K562 (cell line): ENCODE measurements around the gene ROM1. TPM values are rescaled to one million over a fixed set of nuclear protein-coding genes. Genes with fewer than 3 reads are reported as not detected.

Source experiments
- AFF1 ChIP-seq, 2 experiments: fragments of 450-650 bp; IDR thresholded peaks; 2 replicates each; pipeline ENCODE4 v1.6.1; 2018; ENCODE audit warnings: mild to moderate bottlenecking in 2 of 2, low read depth in 1 of 2; ENCODE audit not compliant: partially characterized antibody in 2 of 2
- CAMTA2 ChIP-seq: fragments of 250-450 bp; sonication (Bioruptor Pico); conservative IDR thresholded peaks from 2 replicates; pipeline ENCODE4 v1.5.1; 2022
- GABPB2 ChIP-seq: fragments of 250-450 bp; sonication (Bioruptor Pico); conservative IDR thresholded peaks from 2 replicates; pipeline ENCODE4 v1.5.1; 2021; ENCODE audit warnings: mild to moderate bottlenecking
- GATAD2A ChIP-seq: fragments of 450-650 bp; IDR thresholded peaks from 2 replicates; pipeline ENCODE4 v1.6.1; 2017
- GTF2A2 ChIP-seq: IDR thresholded peaks from 2 replicates; pipeline ENCODE4 v1.6.1; 2016; ENCODE audit warnings: mild to moderate bottlenecking, missing genetic modification characterization, missing compliant biosample characterization
- KAT7 ChIP-seq: sonication (generic); formaldehyde crosslinking; IDR thresholded peaks from 2 replicates; pipeline ENCODE4 v1.8.0; 2022; ENCODE audit warnings: missing genetic modification reagents, mild to moderate bottlenecking, borderline replicate concordance
- MLLT1 ChIP-seq, 2 experiments: fragments of 450-650 bp; IDR thresholded peaks; 2 replicates each; pipeline ENCODE4 v1.6.1; 2016
- MNT ChIP-seq, 2 experiments: fragments of 450-650 bp; conservative IDR thresholded peaks; 2 replicates each; pipeline ENCODE4 v1.6.1; 2017; ENCODE audit warnings: mild to moderate bottlenecking in 2 of 2, moderate library complexity in 2 of 2
- RBM39 ChIP-seq: fragments of 200-400 bp; formaldehyde crosslinking; optimal IDR thresholded peaks from 2 replicates; pipeline ENCODE3; 2018; ENCODE audit warnings: low read depth, low read length
- SMARCA4 ChIP-seq: fragments of 450-650 bp; IDR thresholded peaks from 2 replicates; pipeline ENCODE4 v1.6.1; 2016
- SRSF7 ChIP-seq: fragments of 200-400 bp; formaldehyde crosslinking; optimal IDR thresholded peaks from 2 replicates; pipeline ENCODE3; 2017; ENCODE audit warnings: mild to moderate bottlenecking, low read depth, low read length
- TARDBP ChIP-seq: fragments of 450-650 bp; IDR thresholded peaks from 2 replicates; pipeline ENCODE4 v1.6.1; 2016
- ZHX1 ChIP-seq: fragments of 150-350 bp; conservative IDR thresholded peaks from 2 replicates; pipeline ENCODE4 v1.6.1; 2014; ENCODE audit warnings: low read length
- polyA plus RNA-seq, 8 experiments: library from polyadenylated mRNA; depleted of rRNA in 4 of 8; stranded (reverse) in 5 of 8; unstranded in 3 of 8; fragments of >200 nt; fragmentation: Nextera tagmentation in 2 of 8; fragmentation: Illumina TruSeq in 1 of 8; extraction: Ambion mirVana in 2 of 8; extraction: Trizol in 1 of 8; gene quantifications; 2 replicates each; pipeline versions ENCODE4 v1.2.1 to v1.2.3, GENCODE V29; 2011 to 2014; ENCODE audit warnings: inconsistent platforms in 1 of 8, missing spikeins in 1 of 8
- total RNA-seq, 7 experiments: library from RNA; depleted of rRNA in 6 of 7; stranded (reverse); fragments of >200 nt in 6 of 7; fragmentation: Illumina TruSeq in 2 of 7; extraction: Trizol in 2 of 7; gene quantifications; 2 replicates each; pipeline versions ENCODE4 v1.2.1 to v1.2.3, GENCODE V29; 2011 to 2021; ENCODE audit warnings: low replicate concordance in 1 of 7

Gene ROM1
- total and polyA plus RNA-seq, 9 of the 15 experiments (the other 6 are each of a cell fraction or from before 2014, with no cell fraction given) = 0.75 to 4.0 (median 2.6) TPM

GRCh38 chr11:62573592-62574362 lies 39.3 kb upstream of the ROM1 start, which contains the start of gene EEF1G (continued):
- TF ChIP-seq AFF1 (IDR thresholded peaks at IDR 0.05; ENCODE audit: low read depth in 1 of 2, partially characterized antibody in 2 of 2) (peak in 1 of 2 experiments; percentile 86), MLLT1 (IDR thresholded peaks at IDR 0.05) (peak; percentile 57 to 79; a peak in 3 of 4 replicates), CAMTA2 (CRISPR knock-in tag) (peak; percentile 83; the same call in 1 of the 2 replicates), RBM39 (no peak), MNT (conservative IDR thresholded peaks at IDR 0.05) (peak; percentile 56 to 62), SRSF7 (no peak), GABPB2 (CRISPR knock-in tag) (no peak), KAT7 (CRISPR knock-in tag) (peak; percentile 53; the same call in 1 of the 2 replicates), GATAD2A (no peak; the same call in 1 of the 2 replicates), SMARCA4 (no peak), GTF2A2 (tag) (peak; percentile 54; the same call in 1 of the 2 replicates), TARDBP (peak; percentile 52), ZHX1 (0 out of 2 replicates have a peak, but pooled peaks have one; percentile 16)
